ENCODE measurements around the gene CNNM2. TPM values are rescaled to one million over a fixed set of nuclear protein-coding genes. Genes with fewer than 3 reads are reported as not detected.

CNNM2 gene
- polyA plus RNA-seq, 3 donors = 10.2 to 11.5 (median 10.9) TPM

GRCh38 chr10:103139803-103140202 is 221.7 kb downstream of the CNNM2 start:
- DNase-seq = no peak

Other genes starting within 250 kb of the CNNM2 start
- 10 to 100 TPM; 30.5 to 31.3 (median 30.9) TPM for gene ARL3, start 203.9 kb upstream of the CNNM2 start, polyA plus RNA-seq (ENCODE audit: insufficient read length in 3 of 3)
- 10 to 100 TPM; 53.6 to 80.0 (median 70.4) TPM for gene SFXN2, start 203.7 kb upstream of the CNNM2 start, polyA plus RNA-seq (ENCODE audit: insufficient read length in 3 of 3)
- gene WBP1L, start 174.3 kb upstream of the CNNM2 start, polyA plus RNA-seq (ENCODE audit: insufficient read length in 3 of 3) = 10 to 100 TPM; 45.7 to 48.9 (median 47.1) TPM
- gene CYP17A1, start 80.9 kb upstream of the CNNM2 start, polyA plus RNA-seq (ENCODE audit: insufficient read length in 3 of 3) = 1 to 10 TPM in 2 of 3 donors, under 1 TPM in 1; 0.52 to 8.3 (median 4.6) TPM
- 10 to 100 TPM; 39.8 to 52.7 (median 49.2) TPM for gene BORCS7, start 64.0 kb upstream of the CNNM2 start, polyA plus RNA-seq (ENCODE audit: insufficient read length in 3 of 3)
- 10 to 100 TPM; 19.5 to 26.0 (median 23.1) TPM for gene AS3MT, start 48.8 kb upstream of the CNNM2 start, polyA plus RNA-seq (ENCODE audit: insufficient read length in 3 of 3)